ENCODE results near the gene CDC42BPG. TPM values are rescaled to one million over a fixed set of nuclear protein-coding genes. Genes with fewer than 3 reads are reported as not detected.

Gene CDC42BPG
- total RNA-seq, 2 donors from 2014 or later = 13.5 to 18.9 TPM

DNA sequence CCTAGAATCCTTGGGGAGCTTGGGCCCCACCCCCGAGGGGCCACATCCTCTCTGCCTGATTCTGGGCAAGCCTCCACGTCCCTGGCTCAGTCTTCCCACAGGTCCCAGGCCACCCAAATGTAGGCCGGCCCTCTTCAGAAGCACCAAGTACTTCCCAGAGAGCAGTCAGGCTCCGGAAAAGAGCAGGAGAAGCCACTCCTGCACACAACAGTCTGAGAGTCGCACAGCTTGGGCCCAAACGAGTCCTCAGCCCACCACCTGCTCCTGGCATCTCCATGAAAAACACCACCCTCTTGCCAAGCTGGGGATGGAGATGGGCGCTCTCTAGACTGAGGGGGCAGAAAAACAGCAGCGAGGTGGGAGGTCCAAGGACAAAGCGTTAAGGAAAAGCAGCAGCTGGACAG, 18.5 kb upstream of the CDC42BPG start:
- Histone ChIP-seq H3K27me3 (no peaks in the 10 kb centered on the region), H3K36me3 (replicated peaks in 1 of 2; ENCODE audit: insufficient read depth in 1 of 2, low read depth in 2 of 2) (no peaks in the 10 kb centered on the region), H3K4me3 (no peak overlapping the region), H3K4me1 (peaks cover 23% of the 10 kb centered on the region), H3K9me3 (no peaks in the 10 kb centered on the region), H3K27ac (peak overlapping the region in 1 of 4 donors; percentile 33)
- DNase-seq (no peak), ATAC-seq (no peak)
- intact Hi-C loops (cut with DNase I) = no loop called here
- TF ChIP-seq CTCF (IDR thresholded peaks at IDR 0.05) (no peak), POLR2A (IDR thresholded peaks at IDR 0.05) (no peak)
- WGBS, 2 donors = 79 to 83% methylated on average over 6 to 9 of the region's 9 CpGs

DNA sequence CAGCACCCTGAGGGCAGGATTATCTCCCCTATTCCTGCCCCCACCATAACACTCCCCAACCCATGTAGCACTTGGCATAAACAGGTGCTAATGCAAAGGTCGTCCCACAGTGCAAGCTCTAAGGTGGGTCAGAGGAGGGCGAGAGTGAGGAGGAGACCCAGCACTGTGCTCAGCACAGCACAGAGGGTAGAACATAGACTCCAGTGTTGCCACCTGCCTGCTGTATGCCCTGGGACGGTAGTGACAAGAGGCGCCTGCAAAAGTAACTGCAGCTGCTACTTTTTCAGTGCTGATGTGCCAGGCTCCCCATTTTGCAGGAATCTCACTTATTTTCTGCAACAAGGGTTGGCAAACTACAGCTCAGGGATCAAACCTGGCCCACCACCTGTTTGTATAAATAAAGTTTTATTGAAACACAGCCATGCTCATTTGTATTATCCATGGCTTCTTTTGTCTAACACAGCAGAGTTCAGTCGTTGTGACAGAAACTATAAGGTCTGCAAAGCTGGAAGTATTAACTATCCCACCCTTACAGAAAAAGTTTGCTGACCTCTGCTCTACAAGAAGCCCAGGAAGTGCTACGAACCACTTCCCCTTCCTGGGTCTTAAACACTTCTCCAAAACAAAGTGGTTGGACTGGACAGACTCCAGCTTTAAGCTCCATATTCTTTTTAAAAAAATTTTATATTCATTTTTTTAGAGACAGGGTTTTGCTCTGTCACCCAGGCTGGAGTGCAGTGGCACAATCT, 16.9 kb upstream of the CDC42BPG start:
- peaks cover 29% of the 10 kb centered on the region for H3K4me1 ChIP-seq
- intact Hi-C loops (cut with DNase I) = no loop called here
- no peak for DNase-seq
- no peak for TF ChIP-seq POLR2A (IDR thresholded peaks at IDR 0.05)
- TF ChIP-seq CTCF (IDR thresholded peaks at IDR 0.05) = no peak
- ATAC-seq = no peak
- 79 to 83% methylated on average over 6 of the region's 6 CpGs for WGBS, 2 donors
- H3K27me3 ChIP-seq = no peaks in the 10 kb centered on the region
- no peak overlapping the region for H3K4me3 ChIP-seq
- no peaks in the 10 kb centered on the region for H3K9me3 ChIP-seq
- no peaks in the 10 kb centered on the region for H3K36me3 ChIP-seq (replicated peaks in 1 of 2; ENCODE audit: insufficient read depth in 1 of 2, low read depth in 2 of 2)
- peak overlapping the region in 1 of 4 donors; percentile 16 for H3K27ac ChIP-seq

GRCh38 chr11:64859542-64860414, 15.3 kb upstream of the CDC42BPG start:
- no peak overlapping the region for H3K4me3 ChIP-seq
- TF ChIP-seq POLR2A (IDR thresholded peaks at IDR 0.05) (no peak), CTCF (IDR thresholded peaks at IDR 0.05) (no peak)

DNA sequence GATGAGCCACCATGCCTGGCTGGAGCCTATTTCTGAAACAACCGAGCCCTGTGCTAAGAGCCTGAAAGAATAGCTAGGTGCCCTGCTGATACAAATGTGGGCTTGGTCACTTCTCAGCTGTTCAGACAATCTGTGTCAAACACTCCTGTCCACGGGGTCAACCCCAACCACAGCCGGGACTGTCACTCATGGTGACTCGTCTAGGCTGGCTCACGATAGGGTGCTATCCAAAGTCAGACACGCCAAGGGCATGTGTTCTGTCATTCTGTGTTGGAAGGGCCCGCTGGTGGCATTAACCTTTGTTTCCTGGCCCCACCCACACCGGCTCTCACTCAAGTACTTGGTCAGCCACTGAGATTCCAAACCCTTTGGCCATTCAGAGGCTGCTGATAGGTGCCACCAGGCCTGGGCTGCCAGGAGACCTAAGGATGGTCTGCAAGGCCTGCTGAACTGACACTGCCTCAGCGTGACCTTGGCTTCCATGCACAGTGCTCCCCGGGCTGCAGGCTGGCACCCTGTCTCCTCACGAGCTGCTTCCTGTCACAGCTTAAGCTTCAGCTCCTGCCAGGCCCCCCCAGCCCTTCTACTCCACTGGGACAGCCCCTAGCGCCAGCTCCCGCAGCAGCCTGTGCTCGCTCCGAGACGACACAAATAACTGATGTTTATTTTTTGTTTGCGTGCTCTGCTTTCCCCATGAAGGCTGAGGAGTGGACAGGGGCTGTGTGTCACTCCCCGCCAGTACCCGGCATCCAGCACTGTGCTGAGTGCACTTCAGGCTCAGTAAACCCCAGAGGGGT, 14.2 kb upstream of the CDC42BPG start:
- Histone ChIP-seq H3K4me1 (peaks cover 41% of the 10 kb centered on the region), H3K4me3 (no peak overlapping the region), H3K27me3 (no peaks in the 10 kb centered on the region), H3K9me3 (no peaks in the 10 kb centered on the region), H3K27ac (no peak overlapping the region), H3K36me3 (replicated peaks in 1 of 2; ENCODE audit: insufficient read depth in 1 of 2, low read depth in 2 of 2) (no peaks in the 10 kb centered on the region)
- WGBS, 2 donors = 80 to 83% methylated on average over 17 to 19 of the region's 19 CpGs
- ATAC-seq (no peak), DNase-seq (no peak)
- intact Hi-C loops (cut with DNase I) = no loop called here
- TF ChIP-seq POLR2A (IDR thresholded peaks at IDR 0.05) = no peak

More at GRCh38 chr11:64859542-64860414, 15.3 kb upstream of the CDC42BPG start:
- intact Hi-C loops (cut with DNase I) = no loop called here
- no peak overlapping the region for H3K27ac ChIP-seq
- ATAC-seq (no peak), DNase-seq (no peak)
- no peaks in the 10 kb centered on the region for H3K9me3 ChIP-seq
- peaks cover 39% of the 10 kb centered on the region for H3K4me1 ChIP-seq
- H3K36me3 ChIP-seq (replicated peaks in 1 of 2; ENCODE audit: insufficient read depth in 1 of 2, low read depth in 2 of 2) = no peaks in the 10 kb centered on the region
- WGBS, 2 donors = 88 to 96% methylated on average over 18 to 33 of the region's 33 CpGs
- H3K27me3 ChIP-seq = no peaks in the 10 kb centered on the region

DNA sequence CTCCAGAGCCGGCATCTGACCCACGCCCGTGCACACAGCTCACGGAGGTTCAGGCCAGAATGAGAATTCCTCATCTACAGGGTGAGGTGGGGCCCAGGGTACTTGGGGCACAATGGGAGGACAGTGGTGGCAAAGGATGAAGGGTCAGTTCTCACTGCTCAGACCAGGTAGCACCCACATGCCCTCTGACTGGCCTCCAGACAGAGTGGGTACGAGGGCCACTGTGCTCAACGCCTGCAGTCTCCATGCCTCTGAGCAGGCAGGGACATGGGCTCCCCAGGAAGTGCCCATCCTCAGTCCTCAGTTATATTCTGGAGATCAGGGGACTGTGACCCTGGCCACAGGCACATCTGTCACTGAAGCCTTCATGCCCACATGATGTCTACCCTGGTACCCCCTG, 13.0 kb upstream of the CDC42BPG start:
- TF ChIP-seq CTCF (IDR thresholded peaks at IDR 0.05) (no peak), POLR2A (IDR thresholded peaks at IDR 0.05) (no peak)
- no peaks in the 10 kb centered on the region for H3K9me3 ChIP-seq
- 92 to 95% methylated on average over 6 of the region's 6 CpGs for WGBS, 2 donors
- H3K4me3 ChIP-seq = no peak overlapping the region
- no peak overlapping the region for H3K27ac ChIP-seq
- H3K36me3 ChIP-seq (replicated peaks in 1 of 2; ENCODE audit: insufficient read depth in 1 of 2, low read depth in 2 of 2) = no peaks in the 10 kb centered on the region
- peaks cover 33% of the 10 kb centered on the region for H3K4me1 ChIP-seq
- ATAC-seq (no peak), DNase-seq (no peak)
- H3K27me3 ChIP-seq = no peaks in the 10 kb centered on the region
- intact Hi-C loops (cut with DNase I) = no loop called here

Measured in body of pancreas (tissue), 4 donors.